Measurements from ENCODE around the gene ADISSP.

Gene ADISSP

GRCh38 chr20:3714092-3714491 lies 53.5 kb downstream of the ADISSP start:
- Histone ChIP-seq H2BK12ac (ENCODE audit: low read length) (no peak overlapping the region), H2AFZ (ENCODE audit: insufficient read depth, low read length, poor library complexity) (no peak overlapping the region), H3K27ac (ENCODE audit: low read depth, low read length) (no peak overlapping the region), H3K23ac (ENCODE audit: low read length) (no peak overlapping the region), H4K12ac (ENCODE audit: low read depth, low read length) (no peak overlapping the region), H3K9me3 (ENCODE audit: insufficient read depth, low read depth, low read length) (no peaks in the 10 kb centered on the region), H3K4me1 (ENCODE audit: control insufficient read depth in 1 of 2, insufficient read depth in 2 of 2, low read length in 2 of 2) (no peaks in the 10 kb centered on the region), H3K27me3 (ENCODE audit: insufficient read depth, low read length) (no peaks in the 10 kb centered on the region), H4K8ac (ENCODE audit: low read depth, low read length) (no peak overlapping the region), H3K9ac (ENCODE audit: low read length) (no peak overlapping the region), H3K4me2 (ENCODE audit: low read length) (no peak overlapping the region), H4K91ac (ENCODE audit: low read depth, low read length) (no peak overlapping the region), H3K79me1 (ENCODE audit: low read length) (no peaks in the 10 kb centered on the region), H3K4me3 (ENCODE audit: low read depth, low read length) (no peak overlapping the region), H3K79me2 (ENCODE audit: control insufficient read depth, insufficient read depth, low read length, poor library complexity) (no peaks in the 10 kb centered on the region), H3K36me3 (ENCODE audit: control insufficient read depth in 1 of 2, insufficient read depth in 2 of 2, low read length in 2 of 2) (no peaks in the 10 kb centered on the region), H2AK5ac (ENCODE audit: low read length) (no peak overlapping the region), H3K18ac (ENCODE audit: low read length) (no peak overlapping the region), H3K4ac (ENCODE audit: low read depth, low read length) (no peak overlapping the region), H3K14ac (ENCODE audit: low read length) (no peak overlapping the region), H2BK120ac (ENCODE audit: insufficient read depth, low read length, poor library complexity) (no peak overlapping the region), H2BK5ac (ENCODE audit: low read depth, low read length, poor library complexity) (no peak overlapping the region)
- DNase-seq, result no peak
- no CpG with 5 or more reads among the region's 4 CpGs for WGBS (ENCODE audit: extremely low coverage, insufficient coverage, insufficient read length)

GRCh38 chr20:3712279-3712873 lies 55.2 kb downstream of the ADISSP start, which contains the start of gene SIGLEC1:
Gene SIGLEC1, minus strand, starts transcription at chr20:3712600. Its CDS starts 5,472 bp downstream, at chr20:3707128.
- no peak within 1 kb of the TSS for H3K4ac ChIP-seq (ENCODE audit: low read depth, low read length)
- H3K9me3 ChIP-seq (ENCODE audit: insufficient read depth, low read depth, low read length), result no peaks in the 10 kb centered on the region
- H2BK5ac ChIP-seq (ENCODE audit: low read depth, low read length, poor library complexity), result no peak within 1 kb of the TSS
- no peak within 1 kb of the TSS for H3K4me2 ChIP-seq (ENCODE audit: low read length)
- H4K91ac ChIP-seq (ENCODE audit: low read depth, low read length), result no peak within 1 kb of the TSS
- H3K18ac ChIP-seq (ENCODE audit: low read length), result no peak within 1 kb of the TSS
- H3K79me2 ChIP-seq (ENCODE audit: control insufficient read depth, insufficient read depth, low read length, poor library complexity), result no peaks in the 10 kb centered on the region
- no CpG with 5 or more reads among the region's 15 CpGs for WGBS (ENCODE audit: extremely low coverage, insufficient coverage, insufficient read length)
- no peak within 1 kb of the TSS for H3K4me3 ChIP-seq (ENCODE audit: low read depth, low read length)
- no peak within 1 kb of the TSS for H2AK5ac ChIP-seq (ENCODE audit: low read length)
- no peak within 1 kb of the TSS for H3K27ac ChIP-seq (ENCODE audit: low read depth, low read length)
- H2AFZ ChIP-seq (ENCODE audit: insufficient read depth, low read length, poor library complexity), result no peak within 1 kb of the TSS
- no peak within 1 kb of the TSS for H4K12ac ChIP-seq (ENCODE audit: low read depth, low read length)
- H3K27me3 ChIP-seq (ENCODE audit: insufficient read depth, low read length), result no peaks in the 10 kb centered on the region
- H3K9ac ChIP-seq (ENCODE audit: low read length), result no peak within 1 kb of the TSS
- no peaks in the 10 kb centered on the region for H3K4me1 ChIP-seq (ENCODE audit: control insufficient read depth in 1 of 2, insufficient read depth in 2 of 2, low read length in 2 of 2)
- H2BK12ac ChIP-seq (ENCODE audit: low read length), result no peak within 1 kb of the TSS
- no peak within 1 kb of the TSS for H3K14ac ChIP-seq (ENCODE audit: low read length)
- no peaks in the 10 kb centered on the region for H3K36me3 ChIP-seq (ENCODE audit: control insufficient read depth in 1 of 2, insufficient read depth in 2 of 2, low read length in 2 of 2)
- no peaks in the 10 kb centered on the region for H3K79me1 ChIP-seq (ENCODE audit: low read length)
- H3K23ac ChIP-seq (ENCODE audit: low read length), result no peak within 1 kb of the TSS
- DNase-seq, result peak; percentile 42 to 58
- no peak within 1 kb of the TSS for H4K8ac ChIP-seq (ENCODE audit: low read depth, low read length)
- no peak within 1 kb of the TSS for H2BK120ac ChIP-seq (ENCODE audit: insufficient read depth, low read length, poor library complexity)

GRCh38 chr20:3711484-3711941 lies 56.0 kb downstream of the ADISSP start:
- H3K27me3 ChIP-seq (ENCODE audit: insufficient read depth, low read length), result no peaks in the 10 kb centered on the region
- H4K12ac ChIP-seq (ENCODE audit: low read depth, low read length), result no peak overlapping the region
- no peak overlapping the region for H2AFZ ChIP-seq (ENCODE audit: insufficient read depth, low read length, poor library complexity)
- no peak for DNase-seq
- H2BK12ac ChIP-seq (ENCODE audit: low read length), result no peak overlapping the region
- H3K14ac ChIP-seq (ENCODE audit: low read length), result no peak overlapping the region
- H3K18ac ChIP-seq (ENCODE audit: low read length), result no peak overlapping the region
- H2AK5ac ChIP-seq (ENCODE audit: low read length), result no peak overlapping the region
- no peaks in the 10 kb centered on the region for H3K79me1 ChIP-seq (ENCODE audit: low read length)
- no peak overlapping the region for H3K27ac ChIP-seq (ENCODE audit: low read depth, low read length)
- H3K4me1 ChIP-seq (ENCODE audit: control insufficient read depth in 1 of 2, insufficient read depth in 2 of 2, low read length in 2 of 2), result no peaks in the 10 kb centered on the region
- H2BK5ac ChIP-seq (ENCODE audit: low read depth, low read length, poor library complexity), result no peak overlapping the region
- no peak overlapping the region for H2BK120ac ChIP-seq (ENCODE audit: insufficient read depth, low read length, poor library complexity)
- no peak overlapping the region for H3K23ac ChIP-seq (ENCODE audit: low read length)
- no peak overlapping the region for H4K8ac ChIP-seq (ENCODE audit: low read depth, low read length)
- no peaks in the 10 kb centered on the region for H3K9me3 ChIP-seq (ENCODE audit: insufficient read depth, low read depth, low read length)
- no peak overlapping the region for H3K4ac ChIP-seq (ENCODE audit: low read depth, low read length)
- no peak overlapping the region for H3K4me2 ChIP-seq (ENCODE audit: low read length)
- H3K4me3 ChIP-seq (ENCODE audit: low read depth, low read length), result no peak overlapping the region
- WGBS (ENCODE audit: extremely low coverage, insufficient coverage, insufficient read length), result 100% methylated on average over 1 of the region's 4 CpGs
- H3K9ac ChIP-seq (ENCODE audit: low read length), result no peak overlapping the region
- H3K36me3 ChIP-seq (ENCODE audit: control insufficient read depth in 1 of 2, insufficient read depth in 2 of 2, low read length in 2 of 2), result no peaks in the 10 kb centered on the region
- H4K91ac ChIP-seq (ENCODE audit: low read depth, low read length), result no peak overlapping the region
- no peaks in the 10 kb centered on the region for H3K79me2 ChIP-seq (ENCODE audit: control insufficient read depth, insufficient read depth, low read length, poor library complexity)

- Histone ChIP-seq H3K23ac (ENCODE audit: low read length) (no peak overlapping the region), H2AK5ac (ENCODE audit: low read length) (no peak overlapping the region), H3K18ac (ENCODE audit: low read length) (no peak overlapping the region), H3K9ac (ENCODE audit: low read length) (no peak overlapping the region), H3K14ac (ENCODE audit: low read length) (no peak overlapping the region), H4K91ac (ENCODE audit: low read depth, low read length) (no peak overlapping the region), H3K27ac (ENCODE audit: low read depth, low read length) (no peak overlapping the region), H3K4ac (ENCODE audit: low read depth, low read length) (no peak overlapping the region), H2BK5ac (ENCODE audit: low read depth, low read length, poor library complexity) (no peak overlapping the region), H3K4me2 (ENCODE audit: low read length) (no peak overlapping the region), H3K79me2 (ENCODE audit: control insufficient read depth, insufficient read depth, low read length, poor library complexity) (no peaks in the 10 kb centered on the region), H2BK12ac (ENCODE audit: low read length) (no peak overlapping the region), H3K36me3 (ENCODE audit: control insufficient read depth in 1 of 2, insufficient read depth in 2 of 2, low read length in 2 of 2) (no peaks in the 10 kb centered on the region), H2AFZ (ENCODE audit: insufficient read depth, low read length, poor library complexity) (no peak overlapping the region), H3K4me3 (ENCODE audit: low read depth, low read length) (no peak overlapping the region), H3K27me3 (ENCODE audit: insufficient read depth, low read length) (no peaks in the 10 kb centered on the region), H3K9me3 (ENCODE audit: insufficient read depth, low read depth, low read length) (no peaks in the 10 kb centered on the region), H2BK120ac (ENCODE audit: insufficient read depth, low read length, poor library complexity) (no peak overlapping the region), H3K79me1 (ENCODE audit: low read length) (no peaks in the 10 kb centered on the region), H4K12ac (ENCODE audit: low read depth, low read length) (no peak overlapping the region), H3K4me1 (ENCODE audit: control insufficient read depth in 1 of 2, insufficient read depth in 2 of 2, low read length in 2 of 2) (no peaks in the 10 kb centered on the region), H4K8ac (ENCODE audit: low read depth, low read length) (no peak overlapping the region)
- WGBS (ENCODE audit: extremely low coverage, insufficient coverage, insufficient read length), result no CpG with 5 or more reads among the region's 18 CpGs
- DNase-seq, result peak in 1 of 2 donors; percentile 70
Measured at GRCh38 chr20:3710703-3711483, 56.7 kb downstream of the ADISSP start.

Data from trophoblast cell (in vitro differentiated cells and primary cell).